Astrocyte (in vitro differentiated cells and primary cell): ENCODE results near the gene ADAM22. TPM values are rescaled to one million over a fixed set of nuclear protein-coding genes. Genes with fewer than 3 reads are reported as not detected.

Experiments
- DNase-seq: peaks from one replicate; pipeline ENCODE4 v3.0.0-alpha.2; 2010; ENCODE audit warnings: low read depth
- FAIRE-seq: peaks from 2 replicates; lab custom pipeline; 2011; peaks lifted over from hg19 to GRCh38; lab: Jason Lieb, UNC
- H2AFZ ChIP-seq: 2 replicates; pipeline ENCODE4 v1.6.0; 2012; ENCODE audit warnings: low read depth, low read length, inconsistent platforms
- H3K27ac ChIP-seq: 2 replicates; pipeline ENCODE4 v1.5.1; 2011; ENCODE audit warnings: low read depth, low read length, inconsistent platforms
- H3K27me3 ChIP-seq: 2 replicates; pipeline ENCODE4 v1.6.0; 2011; ENCODE audit warnings: low read length, inconsistent platforms; ENCODE audit not compliant: insufficient read depth
- H3K36me3 ChIP-seq: 2 replicates; pipeline ENCODE4 v1.5.1; 2011; ENCODE audit warnings: low read length, inconsistent platforms; ENCODE audit not compliant: insufficient read depth
- H3K4me1 ChIP-seq: 2 replicates; pipeline ENCODE4 v1.5.1; 2011; ENCODE audit warnings: low read length, inconsistent platforms; ENCODE audit not compliant: insufficient read depth
- H3K4me2 ChIP-seq: 2 replicates; pipeline ENCODE4 v1.6.0; 2012; ENCODE audit warnings: low read length, inconsistent platforms
- H3K4me3 ChIP-seq: 2 replicates; pipeline ENCODE4 v1.5.1; 2011; ENCODE audit warnings: low read depth, mild to moderate bottlenecking, low read length, inconsistent platforms; ENCODE audit not compliant: insufficient read depth
- H3K79me2 ChIP-seq: 2 replicates; pipeline ENCODE4 v1.6.0; 2012; ENCODE audit warnings: mild to moderate bottlenecking, low read length, inconsistent platforms; ENCODE audit not compliant: insufficient read depth
- H3K9ac ChIP-seq: 2 replicates; pipeline ENCODE4 v1.6.0; 2012; ENCODE audit warnings: mild to moderate bottlenecking, low read length, inconsistent platforms
- H3K9me3 ChIP-seq: 2 replicates; pipeline ENCODE4 v1.5.1; 2012; ENCODE audit warnings: low read depth, mild to moderate bottlenecking, low read length, inconsistent platforms; ENCODE audit not compliant: insufficient read depth
- H4K20me1 ChIP-seq: 2 replicates; pipeline ENCODE4 v1.6.0; 2012; ENCODE audit warnings: low read length, inconsistent platforms; ENCODE audit not compliant: insufficient read depth
- H3K27ac Mint-ChIP-seq: one replicate; pipeline ENCODE4 v1.8.0; 2021; ENCODE audit warnings: mild to moderate bottlenecking, mixed read lengths; ENCODE audit not compliant: unreplicated experiment
- H3K27me3 Mint-ChIP-seq: one replicate; pipeline ENCODE4 v1.8.0; 2021; ENCODE audit warnings: low read depth, mixed read lengths; ENCODE audit not compliant: unreplicated experiment
- H3K36me3 Mint-ChIP-seq: one replicate; pipeline ENCODE4 v1.8.0; 2021; ENCODE audit warnings: low read depth, mixed read lengths; ENCODE audit not compliant: unreplicated experiment
- H3K4me1 Mint-ChIP-seq: one replicate; pipeline ENCODE4 v1.8.0; 2021; ENCODE audit warnings: low read depth, mixed read lengths; ENCODE audit not compliant: unreplicated experiment
- H3K4me3 Mint-ChIP-seq: one replicate; pipeline ENCODE4 v1.8.0; 2021; ENCODE audit warnings: mild to moderate bottlenecking, moderate library complexity, mixed read lengths; ENCODE audit not compliant: unreplicated experiment
- H3K9me3 Mint-ChIP-seq: one replicate; pipeline ENCODE4 v1.8.0; 2021; ENCODE audit warnings: mild to moderate bottlenecking, mixed read lengths; ENCODE audit not compliant: unreplicated experiment
- CTCF ChIP-seq: IDR thresholded peaks from 2 replicates; pipeline ENCODE4 v1.5.1; 2011; ENCODE audit warnings: low read depth, mild to moderate bottlenecking, inconsistent platforms, low read length, moderate library complexity; ENCODE audit not compliant: insufficient read depth
- EZH2 ChIP-seq: IDR thresholded peaks from 2 replicates; pipeline ENCODE4 v1.6.1; 2012; ENCODE audit warnings: mild to moderate bottlenecking, low read length, inconsistent platforms; ENCODE audit not compliant: insufficient read depth
- total RNA-seq: library from RNA; stranded (reverse); gene quantifications from 2 replicates; pipeline ENCODE4 v1.2.1, GENCODE V29; 2021

The ADAM22 gene
- total RNA-seq, 1 donor from 2014 or later: 1.5 TPM

GRCh38 chr7:88201305-88201704 lies 267.3 kb downstream of the ADAM22 start:
- H3K27me3 Mint-ChIP-seq: no peaks in the 10 kb centered on the region
- no peak overlapping the region for H3K27ac Mint-ChIP-seq
- Histone ChIP-seq H3K9ac (no peak overlapping the region), H3K9me3 (no peaks in the 10 kb centered on the region), H3K27ac (no peak overlapping the region), H3K27me3 (no peaks in the 10 kb centered on the region), H3K4me3 (no peak overlapping the region), H4K20me1 (no peaks in the 10 kb centered on the region), H3K79me2 (no peaks in the 10 kb centered on the region), H3K36me3 (peaks cover 24% of the 10 kb centered on the region), H3K4me2 (no peak overlapping the region), H2AFZ (no peak overlapping the region), H3K4me1 (no peaks in the 10 kb centered on the region)
- peaks cover 2% of the 10 kb centered on the region for H3K9me3 Mint-ChIP-seq
- TF ChIP-seq CTCF (no peak), EZH2 (no peak)
- peaks cover 7% of the 10 kb centered on the region for H3K36me3 Mint-ChIP-seq
- H3K4me1 Mint-ChIP-seq: no peaks in the 10 kb centered on the region
- no peak overlapping the region for H3K4me3 Mint-ChIP-seq
- DNase-seq (no peak), FAIRE-seq (no peak)

- Mint-ChIP-seq H3K36me3 (peaks cover 7% of the 10 kb centered on the region), H3K27me3 (no peaks in the 10 kb centered on the region), H3K4me1 (no peaks in the 10 kb centered on the region), H3K9me3 (peaks cover under 1% of the 10 kb centered on the region), H3K27ac (no peak overlapping the region), H3K4me3 (no peak overlapping the region)
- H3K9ac ChIP-seq: no peak overlapping the region
- H3K27ac ChIP-seq: no peak overlapping the region
- peaks cover 3% of the 10 kb centered on the region for H4K20me1 ChIP-seq
- FAIRE-seq: no peak
- TF ChIP-seq EZH2 (no peak), CTCF (no peak)
- no peaks in the 10 kb centered on the region for H3K4me1 ChIP-seq
- no peak for DNase-seq
- H3K79me2 ChIP-seq: no peaks in the 10 kb centered on the region
- no peak overlapping the region for H3K4me3 ChIP-seq
- H3K36me3 ChIP-seq: peaks cover 33% of the 10 kb centered on the region
- H3K9me3 ChIP-seq: no peaks in the 10 kb centered on the region
- H3K4me2 ChIP-seq: no peak overlapping the region
- no peak overlapping the region for H2AFZ ChIP-seq
- H3K27me3 ChIP-seq: no peaks in the 10 kb centered on the region
These were observed 268.2 kb downstream of the ADAM22 start for GRCh38 chr7:88202278-88202677.

- Mint-ChIP-seq H3K27me3 (no peaks in the 10 kb centered on the region), H3K27ac (no peak overlapping the region), H3K9me3 (no peaks in the 10 kb centered on the region), H3K4me3 (no peak overlapping the region), H3K4me1 (no peaks in the 10 kb centered on the region), H3K36me3 (peaks cover 10% of the 10 kb centered on the region)
- Histone ChIP-seq H3K79me2 (no peaks in the 10 kb centered on the region), H3K36me3 (peaks cover 38% of the 10 kb centered on the region), H3K27me3 (no peaks in the 10 kb centered on the region), H3K9ac (no peak overlapping the region), H3K4me2 (no peak overlapping the region), H3K9me3 (no peaks in the 10 kb centered on the region), H3K4me3 (no peak overlapping the region), H3K4me1 (no peaks in the 10 kb centered on the region), H2AFZ (no peak overlapping the region), H4K20me1 (peaks cover 4% of the 10 kb centered on the region), H3K27ac (no peak overlapping the region)
- FAIRE-seq (no peak), DNase-seq (no peak)
- no peak for TF ChIP-seq EZH2
- no peak for TF ChIP-seq CTCF
These were observed 268.7 kb downstream of the ADAM22 start for GRCh38 chr7:88202799-88203198.
